Activated CD4-positive, alpha-beta T cell treated with anti-CD3 and anti-CD28 coated beads, Interleukin-2, Interleukin-6, amounts not matched to agents 100 ng/mL and 50 ng/mL, durations not matched to agents 16 hours and 8 hours (primary cell): ENCODE measurements around the gene H2AZ2.
"Not testable (repeated sequence)": the region's sequence is repeated elsewhere in the genome, so short reads cannot be mapped to it uniquely, and the experiment has no call there.

Experiments
- DNase-seq: peaks from one replicate; pipeline ENCODE4 v3.0.0-alpha.2; 2020

The H2AZ2 gene

DNA sequence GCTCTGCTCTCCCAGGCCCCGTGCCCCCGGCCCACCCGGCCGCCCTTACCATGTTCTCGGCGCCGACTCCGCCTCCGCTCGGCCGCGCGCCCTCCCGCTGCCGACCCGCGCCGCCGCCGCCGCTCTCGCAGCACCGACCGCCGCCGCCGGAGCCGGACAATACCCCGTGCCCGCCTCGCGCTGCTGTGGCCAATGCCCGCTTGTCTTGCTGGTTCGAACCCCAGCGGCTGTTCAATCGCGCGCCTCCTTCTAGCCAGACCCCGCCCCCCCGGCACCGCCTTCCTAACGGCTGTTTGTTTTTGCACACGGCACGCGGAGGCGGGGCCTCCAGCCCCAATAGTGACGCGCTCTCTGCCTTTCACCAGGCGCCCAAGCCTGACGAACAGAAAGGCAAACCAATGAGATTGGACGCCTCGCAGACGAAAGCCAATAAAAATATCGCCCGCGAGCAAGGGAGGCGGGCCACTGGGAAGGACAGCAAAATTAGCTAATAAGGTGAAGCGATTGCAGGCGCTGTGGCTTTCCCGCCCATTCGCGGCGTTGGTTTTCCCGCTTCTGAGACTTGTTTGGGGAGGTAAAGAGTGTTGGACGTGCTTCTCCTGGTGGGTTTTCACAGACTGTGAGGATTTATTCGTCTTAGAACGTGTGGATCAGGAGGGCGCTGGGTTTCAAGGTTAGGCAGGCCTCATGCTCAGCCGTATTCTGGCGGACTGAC is at the start of gene H2AZ2:
Gene H2AZ2 (minus strand): TSS at position 168 of the 715 bp plus-strand sequence. CDS start 116 bp downstream, at position 52.
- peak; percentile 100 for DNase-seq

GRCh38 chr7:44897309-44897708 is 49.4 kb upstream of the H2AZ2 start:
- DNase-seq = no peak

DNA sequence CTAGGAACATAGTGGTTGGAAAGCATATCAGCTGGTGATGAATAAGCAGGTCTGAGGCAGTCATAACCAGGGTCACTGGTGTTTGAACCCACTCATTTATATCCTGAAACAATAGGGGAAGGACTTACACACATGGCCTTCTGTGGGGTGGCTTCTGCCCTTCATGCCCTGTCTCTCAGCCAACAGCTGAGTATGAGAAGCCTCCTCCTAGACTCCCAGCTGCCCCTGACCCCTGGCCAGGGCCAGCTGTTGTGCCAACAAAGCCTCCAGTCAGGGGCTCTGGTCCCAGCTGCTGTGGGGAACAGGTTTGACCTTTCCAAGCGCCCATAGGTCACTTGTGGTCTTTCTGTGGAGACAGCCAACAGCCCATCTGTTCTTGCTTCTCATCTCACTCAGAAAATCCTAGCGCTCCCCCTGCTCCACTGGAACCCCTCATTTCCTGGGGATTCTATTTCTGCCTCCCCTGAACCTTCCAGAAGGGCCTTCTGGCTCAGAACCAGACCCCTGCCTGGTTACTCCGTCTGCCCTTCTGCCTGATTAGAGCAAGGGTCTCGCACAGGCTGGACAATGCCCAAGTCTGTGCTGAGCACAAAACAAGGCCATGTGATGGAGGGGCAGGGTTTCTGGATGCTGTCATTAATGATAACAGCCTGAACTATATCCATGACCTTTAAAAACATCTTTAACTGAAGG is 47.1 kb upstream of the H2AZ2 start:
- no peak for DNase-seq

- no peak for DNase-seq
These were observed 45.9 kb upstream of the H2AZ2 start for GRCh38 chr7:44893710-44894234.

DNA sequence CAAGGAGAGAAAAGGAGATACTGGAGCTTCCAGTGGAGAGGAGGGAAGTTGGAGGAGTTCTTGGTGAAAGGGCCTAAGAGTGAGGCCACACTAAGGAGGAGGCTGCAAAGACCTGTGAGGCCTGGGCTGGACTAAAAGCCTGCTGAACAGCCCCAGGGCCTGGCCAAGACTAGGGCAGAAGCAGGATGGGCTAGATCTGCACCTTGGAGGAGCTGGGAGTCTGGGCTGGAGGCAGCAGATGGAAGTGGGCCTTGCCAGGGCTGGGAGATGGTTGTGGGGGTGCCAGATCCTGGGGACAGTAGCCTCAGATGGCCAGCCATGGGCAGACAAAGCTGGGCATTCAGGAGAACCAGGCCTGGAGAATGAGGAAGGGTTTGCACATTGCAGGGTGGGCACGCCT is 43.9 kb upstream of the H2AZ2 start:
- no peak for DNase-seq

- peak; percentile 49 for DNase-seq
These were observed 43.5 kb upstream of the H2AZ2 start for GRCh38 chr7:44891372-44891771.

GRCh38 chr7:44889086-44889781 is 41.3 kb upstream of the H2AZ2 start:
- DNase-seq = no peak

DNA sequence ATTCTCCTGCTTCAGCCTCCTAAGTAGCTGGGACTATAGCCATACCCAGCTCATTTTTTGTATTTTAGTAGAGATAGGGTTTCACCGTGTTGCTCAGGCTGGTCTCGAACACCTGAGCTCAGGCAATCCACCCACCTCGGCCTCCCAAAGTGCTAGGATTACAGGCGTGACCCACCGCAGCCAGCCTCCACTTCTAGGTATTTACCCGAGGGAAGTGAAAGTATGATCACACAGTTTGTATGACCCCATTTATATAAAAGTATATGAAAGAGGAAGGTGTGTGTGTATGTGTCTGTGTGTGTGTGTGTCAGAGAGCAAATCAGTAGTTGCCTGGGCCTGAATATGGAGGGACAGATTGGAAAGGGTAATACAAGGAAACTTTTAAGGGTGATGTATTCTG is 39.4 kb upstream of the H2AZ2 start:
- no peak for DNase-seq

DNA sequence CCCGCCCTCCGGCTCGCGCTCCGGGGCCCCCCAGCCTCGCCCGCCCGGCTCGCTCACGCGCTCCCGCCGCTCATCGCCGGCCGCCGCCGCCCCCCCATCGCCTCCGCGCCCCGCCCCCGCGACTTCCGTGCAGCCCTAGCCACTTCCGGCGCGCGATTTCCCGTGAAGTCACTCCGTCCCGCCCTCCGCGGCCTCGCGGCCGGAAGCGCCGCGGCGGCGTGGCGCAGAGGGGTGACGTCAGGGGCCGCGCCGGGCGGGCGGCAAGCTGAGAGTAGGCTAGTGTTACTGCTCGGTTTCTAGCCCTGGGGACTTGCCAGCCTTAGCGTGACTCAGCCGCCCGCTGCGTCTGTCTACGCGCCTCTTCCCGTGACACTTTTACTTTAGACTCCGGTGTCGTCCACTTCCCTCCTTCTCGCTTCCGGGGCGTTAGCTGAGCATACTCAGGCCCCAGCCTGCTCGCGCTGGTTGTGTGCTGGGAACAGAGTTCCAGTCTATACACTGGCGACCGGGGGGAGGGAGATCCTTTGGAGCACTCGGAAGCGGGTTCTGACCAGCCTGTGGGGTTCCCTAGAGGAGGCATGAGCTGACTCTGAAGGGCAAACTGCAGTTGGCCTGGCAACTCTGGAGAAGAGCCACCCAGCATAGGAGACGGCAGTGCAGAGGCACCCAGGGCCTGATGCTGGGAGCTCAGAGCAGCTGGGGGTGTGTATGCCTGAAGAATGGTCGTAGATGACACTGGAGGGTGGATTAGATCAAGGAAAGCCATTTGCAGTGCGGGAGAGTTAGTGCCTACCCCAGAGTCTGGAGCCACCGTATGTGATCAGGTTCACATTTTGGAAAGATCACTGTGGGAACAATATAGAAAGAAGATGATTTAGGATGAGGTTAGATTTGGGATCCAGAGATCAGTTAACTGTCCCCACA is 37.8 kb upstream of the H2AZ2 start, which contains the start of gene PURB:
Gene PURB (minus strand): TSS at position 137 of the 924 bp plus-strand sequence. CDS start 182 bp downstream, outside the sequence.
- DNase-seq = peak; percentile 97

DNA sequence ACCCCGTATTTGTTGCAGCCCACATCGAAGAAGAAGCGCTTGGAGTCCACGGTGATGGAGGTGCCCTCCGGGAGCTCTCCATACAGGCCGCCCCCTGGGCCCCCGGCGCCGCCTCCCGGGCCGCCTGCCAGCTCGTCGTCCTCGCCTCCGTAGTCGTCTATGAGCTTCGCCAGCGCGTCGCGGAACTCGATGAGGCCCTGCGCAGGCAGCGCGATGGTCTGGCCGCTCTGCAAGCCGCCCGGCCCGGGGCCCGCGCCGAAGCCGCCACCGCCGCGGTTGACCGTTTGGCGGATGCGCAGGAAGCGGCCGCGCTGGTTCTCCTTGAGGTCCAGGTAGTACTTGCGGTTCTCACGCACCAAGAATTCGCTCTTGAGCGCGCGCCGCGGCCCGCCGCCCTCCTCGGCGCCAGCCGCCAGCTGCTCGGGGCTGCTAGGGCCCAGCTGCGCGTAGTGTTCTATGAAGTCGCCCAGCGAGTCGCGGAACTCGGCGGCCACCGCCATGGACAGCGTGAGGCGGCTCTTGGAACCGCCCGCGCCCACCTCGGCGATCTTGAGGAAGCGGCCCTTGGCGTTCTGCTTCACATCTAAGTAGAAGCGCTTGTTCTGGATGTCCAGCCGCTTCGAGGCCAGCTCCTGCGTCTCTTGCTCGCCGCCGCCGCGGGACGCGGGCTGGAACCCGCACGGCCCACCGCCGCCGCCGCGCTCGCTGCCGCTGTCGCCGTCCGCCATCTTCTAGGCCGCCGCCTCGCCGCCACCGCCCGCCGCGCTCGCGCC is 36.9 kb upstream of the H2AZ2 start:
- peak; percentile 58 for DNase-seq

GRCh38 chr7:44883961-44884620 is 36.2 kb upstream of the H2AZ2 start:
- no peak for DNase-seq

- DNase-seq = no peak
These were observed 35.0 kb upstream of the H2AZ2 start for GRCh38 chr7:44882899-44883298.

DNA sequence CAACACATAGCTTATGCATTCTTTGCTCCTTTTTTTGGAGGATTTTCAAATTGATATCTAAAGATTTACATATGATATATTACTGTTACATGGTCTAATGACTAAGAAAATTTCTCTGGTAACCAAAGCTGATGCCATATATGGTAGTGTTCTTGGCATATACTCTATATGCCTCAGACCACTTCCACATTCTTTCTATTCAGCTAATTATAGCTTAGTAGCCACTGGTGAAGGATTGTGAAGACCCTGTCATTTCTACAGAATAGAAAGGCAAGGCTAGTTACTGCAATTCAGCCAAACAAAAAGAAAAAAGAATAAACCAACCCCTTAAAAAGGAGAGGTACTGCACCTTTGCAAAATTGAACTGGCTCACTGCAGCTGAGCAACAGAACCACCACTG is 33.7 kb upstream of the H2AZ2 start:
- peak; percentile 42 for DNase-seq

DNA sequence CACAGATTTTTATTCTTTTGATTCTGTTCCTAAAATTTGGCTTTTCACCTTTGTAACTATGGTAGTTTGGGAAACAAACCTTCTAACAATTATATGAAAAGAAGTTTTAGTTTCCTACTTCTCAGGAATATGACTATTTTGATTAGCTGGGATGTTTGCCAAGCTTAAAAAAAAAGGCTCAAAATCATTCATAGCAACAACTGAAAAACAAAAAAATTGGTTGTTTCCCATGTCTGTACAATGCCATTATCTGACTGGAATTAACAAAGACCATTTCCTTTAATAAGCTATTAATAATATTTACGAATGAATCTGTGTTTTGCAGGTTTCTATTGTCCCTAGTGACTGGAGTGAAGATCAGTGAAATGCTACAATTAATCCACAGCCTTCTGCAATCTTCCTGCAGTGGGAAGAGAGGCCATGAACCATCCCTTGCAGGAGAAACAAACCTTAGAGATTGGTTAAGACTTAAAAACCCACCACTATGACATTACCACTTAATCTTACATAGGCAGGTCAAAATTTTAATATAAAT is 33.2 kb upstream of the H2AZ2 start:
- DNase-seq = no peak

GRCh38 chr7:44880317-44881018 is 32.6 kb upstream of the H2AZ2 start:
- peak; percentile 18 for DNase-seq

DNA sequence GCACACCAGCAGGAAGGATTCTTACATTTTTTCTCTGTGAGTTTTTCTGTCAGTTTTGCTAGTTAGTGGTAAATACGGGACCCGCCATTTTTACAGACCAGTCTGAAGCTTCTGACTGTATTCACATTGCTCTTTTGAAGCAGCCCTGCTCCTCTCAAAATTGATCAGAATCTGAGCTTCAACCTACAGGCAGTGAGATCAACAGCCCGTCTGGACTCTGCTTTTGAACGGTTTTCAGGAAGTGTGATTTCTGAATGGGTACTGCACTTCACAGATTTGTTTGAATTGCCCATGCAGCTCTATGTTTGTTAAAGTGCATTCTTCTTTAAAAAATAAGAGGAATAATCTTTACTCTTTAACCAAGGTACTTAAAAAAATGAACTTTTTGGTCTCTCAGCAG is 28.5 kb upstream of the H2AZ2 start:
- no peak for DNase-seq

DNA sequence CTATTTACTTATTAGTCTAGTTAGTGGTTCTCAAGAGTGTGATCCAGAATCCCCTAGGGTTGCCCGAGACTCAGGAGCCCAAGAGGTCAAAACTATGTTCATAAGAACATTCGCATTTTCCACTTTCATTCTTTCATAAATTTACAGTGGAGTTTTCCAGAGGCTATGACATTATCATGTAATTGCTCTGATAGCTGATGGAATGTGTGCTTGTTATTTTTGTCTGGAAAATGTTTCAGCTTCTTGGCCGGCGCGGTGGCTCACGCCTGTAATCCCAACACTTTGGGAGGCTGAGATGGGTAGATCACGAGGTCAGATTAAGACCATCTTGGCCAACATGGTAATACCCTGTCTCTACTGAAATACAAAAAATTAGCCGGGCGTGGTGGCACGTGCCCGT is 27.4 kb upstream of the H2AZ2 start:
- no peak for DNase-seq

GRCh38 chr7:44872787-44873186 is 24.9 kb upstream of the H2AZ2 start:
- no peak for DNase-seq

GRCh38 chr7:44871918-44872317 is 24.0 kb upstream of the H2AZ2 start:
- DNase-seq = not testable (repeated sequence)

GRCh38 chr7:44870780-44871179 is 22.9 kb upstream of the H2AZ2 start:
- not testable (repeated sequence) for DNase-seq
